AG10803 (cell line): ENCODE measurements around the gene POLA1.

Experiments
- DNase-seq: peaks from one replicate; pipeline ENCODE4 v3.0.0; 2010; ENCODE audit warnings: low read depth
- H3K4me3 ChIP-seq: 2 replicates; pipeline ENCODE4 v1.5.1; 2011; ENCODE audit warnings: mild to moderate bottlenecking, low read length, control low read depth
- TF ChIP-seq, protein P1 (sequence below): conservative IDR thresholded peaks from 2 replicates; pipeline ENCODE4 v1.5.1; 2011; ENCODE audit warnings: mild to moderate bottlenecking, low read length, control low read depth, inconsistent platforms

The POLA1 gene

GRCh38 chrX:24696294-24696693 lies 2.6 kb downstream of the POLA1 start:
- TF ChIP-seq, protein P1, sequence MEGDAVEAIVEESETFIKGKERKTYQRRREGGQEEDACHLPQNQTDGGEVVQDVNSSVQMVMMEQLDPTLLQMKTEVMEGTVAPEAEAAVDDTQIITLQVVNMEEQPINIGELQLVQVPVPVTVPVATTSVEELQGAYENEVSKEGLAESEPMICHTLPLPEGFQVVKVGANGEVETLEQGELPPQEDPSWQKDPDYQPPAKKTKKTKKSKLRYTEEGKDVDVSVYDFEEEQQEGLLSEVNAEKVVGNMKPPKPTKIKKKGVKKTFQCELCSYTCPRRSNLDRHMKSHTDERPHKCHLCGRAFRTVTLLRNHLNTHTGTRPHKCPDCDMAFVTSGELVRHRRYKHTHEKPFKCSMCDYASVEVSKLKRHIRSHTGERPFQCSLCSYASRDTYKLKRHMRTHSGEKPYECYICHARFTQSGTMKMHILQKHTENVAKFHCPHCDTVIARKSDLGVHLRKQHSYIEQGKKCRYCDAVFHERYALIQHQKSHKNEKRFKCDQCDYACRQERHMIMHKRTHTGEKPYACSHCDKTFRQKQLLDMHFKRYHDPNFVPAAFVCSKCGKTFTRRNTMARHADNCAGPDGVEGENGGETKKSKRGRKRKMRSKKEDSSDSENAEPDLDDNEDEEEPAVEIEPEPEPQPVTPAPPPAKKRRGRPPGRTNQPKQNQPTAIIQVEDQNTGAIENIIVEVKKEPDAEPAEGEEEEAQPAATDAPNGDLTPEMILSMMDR: no peak
- DNase-seq: peak; percentile 2
- H3K4me3 ChIP-seq: no peak overlapping the region

DNA sequence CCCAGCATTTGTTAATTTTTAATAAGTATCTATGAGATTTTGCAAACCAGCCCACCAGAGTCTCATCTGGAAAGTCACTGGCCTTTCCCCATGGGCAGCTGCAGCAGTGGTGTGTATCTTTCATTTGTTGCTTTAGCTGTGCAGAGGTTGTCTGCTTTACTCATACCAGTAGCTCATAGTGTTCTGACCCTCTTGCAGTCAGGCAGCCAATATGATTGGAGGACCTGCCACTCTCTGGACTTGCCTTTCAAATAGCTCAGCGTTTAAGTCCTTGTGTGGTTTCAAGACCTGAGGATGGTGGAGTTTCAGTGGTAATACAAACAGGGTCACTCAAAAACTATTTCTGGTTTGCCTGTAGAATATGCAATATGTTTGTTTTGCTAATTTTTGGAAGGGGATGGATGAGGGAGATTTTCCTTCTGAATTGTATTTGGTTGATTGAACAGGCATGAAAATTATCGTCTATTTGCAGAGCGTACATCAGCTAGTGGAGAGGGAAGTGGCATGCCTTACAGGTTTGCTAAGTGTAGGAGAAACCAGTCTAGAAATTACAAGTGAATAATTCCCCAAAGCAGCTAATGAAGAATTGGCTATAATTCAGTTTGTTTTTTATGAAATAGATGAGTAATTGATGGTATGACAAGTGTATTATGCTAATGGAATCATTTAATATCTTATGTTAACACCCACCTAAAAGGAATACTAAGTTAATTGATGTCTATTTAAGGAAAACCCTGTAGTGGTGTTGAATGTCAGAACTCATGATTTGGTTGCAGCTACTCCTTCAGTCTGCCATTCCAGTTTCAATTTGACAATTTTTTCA lies 8.9 kb downstream of the POLA1 start:
- TF ChIP-seq, protein P1: no peak
- no peak for DNase-seq
- H3K4me3 ChIP-seq: no peak overlapping the region

GRCh38 chrX:24703185-24703494 lies 9.4 kb downstream of the POLA1 start:
- TF ChIP-seq, protein P1: no peak
- H3K4me3 ChIP-seq: no peak overlapping the region
- no peak for DNase-seq

- TF ChIP-seq, protein P1: no peak
- H3K4me3 ChIP-seq: no peak overlapping the region
- no peak for DNase-seq
These were observed 25.1 kb downstream of the POLA1 start for GRCh38 chrX:24718771-24719170.

- H3K4me3 ChIP-seq: no peak overlapping the region
- DNase-seq: no peak
- TF ChIP-seq, protein P1: no peak
These were observed 26.3 kb downstream of the POLA1 start for GRCh38 chrX:24720036-24720435.

GRCh38 chrX:24728530-24728929 lies 34.8 kb downstream of the POLA1 start:
- DNase-seq: no peak
- TF ChIP-seq, protein P1: no peak
- no peak overlapping the region for H3K4me3 ChIP-seq

DNA sequence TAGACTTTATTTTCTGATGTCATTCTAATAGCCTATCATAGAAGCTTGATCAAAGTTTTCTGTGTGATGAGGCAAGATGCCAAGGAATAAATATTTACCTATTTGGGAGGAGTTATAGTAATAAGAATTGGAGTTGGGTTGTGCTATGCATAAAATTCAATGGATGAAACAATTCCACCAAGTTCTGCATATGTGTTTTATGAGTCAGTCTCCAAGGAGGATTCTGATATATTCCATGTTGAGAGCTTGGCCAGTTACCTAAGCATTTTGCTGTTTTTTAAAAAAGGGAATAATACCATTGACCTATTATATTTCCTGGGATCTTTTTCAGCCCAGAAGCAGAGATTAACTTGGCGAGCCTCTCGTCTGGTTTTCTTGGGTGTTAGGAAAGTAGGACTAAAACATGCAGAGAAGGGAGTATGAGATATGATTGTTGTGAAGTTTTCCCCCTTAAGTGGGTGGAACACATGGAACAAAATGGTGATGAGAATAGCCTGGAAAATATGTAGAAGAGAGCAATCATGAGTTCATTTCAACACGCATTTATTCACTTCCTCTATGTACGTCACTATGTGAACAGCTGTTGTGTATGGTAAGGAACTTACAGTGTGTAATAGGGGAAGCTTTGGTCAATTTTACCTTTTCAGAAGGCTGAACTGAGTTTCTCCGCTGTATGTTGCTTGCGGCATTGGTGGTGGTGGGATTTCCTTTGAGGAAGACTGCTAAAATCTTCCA lies 39.2 kb downstream of the POLA1 start:
- no peak overlapping the region for H3K4me3 ChIP-seq
- peak; percentile 2 for DNase-seq
- TF ChIP-seq, protein P1: no peak
